ENCODE data around the gene TMEM120A.

TMEM120A gene

DNA sequence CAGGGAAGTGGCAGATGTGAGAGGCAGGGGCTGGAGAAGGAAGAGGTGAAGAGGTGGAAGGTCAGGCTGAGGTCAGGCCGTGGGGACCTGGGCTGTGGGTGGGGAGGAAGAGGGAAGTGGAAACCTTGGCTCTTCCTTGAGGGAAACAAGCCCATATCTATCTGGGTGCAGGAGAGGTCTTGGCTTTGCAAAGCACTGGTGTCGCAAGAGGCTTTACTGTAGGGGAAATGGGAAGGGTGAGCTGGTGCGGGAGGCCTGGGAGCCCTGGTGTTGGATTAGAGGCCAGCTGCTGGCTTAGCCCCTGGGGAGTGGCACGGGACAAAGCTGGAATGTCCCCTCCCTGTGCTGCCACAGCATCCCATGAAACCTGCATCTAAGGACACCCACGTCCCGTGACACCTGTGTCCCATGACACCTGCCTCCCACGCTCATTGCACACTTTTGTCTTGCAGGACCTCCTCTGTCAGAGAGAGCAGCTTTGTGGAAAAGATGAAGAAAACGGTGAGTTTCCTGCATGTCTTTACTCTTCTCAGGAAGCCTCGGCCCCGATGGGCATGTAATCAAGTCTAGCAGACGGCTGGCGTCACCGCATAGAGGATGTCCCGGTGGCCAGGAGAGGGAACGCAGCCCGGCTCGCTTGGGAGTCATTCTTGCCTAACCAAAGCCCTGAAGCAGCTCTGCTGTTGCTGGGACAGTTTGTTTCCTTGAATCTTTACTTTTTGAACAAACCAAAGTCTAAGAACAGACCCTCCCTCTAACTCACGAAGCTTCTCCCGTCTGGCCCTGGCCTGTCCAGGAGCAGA lies 22.2 kb downstream of the TMEM120A start:
- H3K27me3 ChIP-seq (ENCODE audit: control insufficient read depth, low read length) = no peaks in the 10 kb centered on the region
- TF ChIP-seq EZH2phosphoT487 (IDR thresholded peaks at IDR 0.05; ENCODE audit: borderline replicate concordance, low read length) = no peak
- TF ChIP-seq, protein P1, sequence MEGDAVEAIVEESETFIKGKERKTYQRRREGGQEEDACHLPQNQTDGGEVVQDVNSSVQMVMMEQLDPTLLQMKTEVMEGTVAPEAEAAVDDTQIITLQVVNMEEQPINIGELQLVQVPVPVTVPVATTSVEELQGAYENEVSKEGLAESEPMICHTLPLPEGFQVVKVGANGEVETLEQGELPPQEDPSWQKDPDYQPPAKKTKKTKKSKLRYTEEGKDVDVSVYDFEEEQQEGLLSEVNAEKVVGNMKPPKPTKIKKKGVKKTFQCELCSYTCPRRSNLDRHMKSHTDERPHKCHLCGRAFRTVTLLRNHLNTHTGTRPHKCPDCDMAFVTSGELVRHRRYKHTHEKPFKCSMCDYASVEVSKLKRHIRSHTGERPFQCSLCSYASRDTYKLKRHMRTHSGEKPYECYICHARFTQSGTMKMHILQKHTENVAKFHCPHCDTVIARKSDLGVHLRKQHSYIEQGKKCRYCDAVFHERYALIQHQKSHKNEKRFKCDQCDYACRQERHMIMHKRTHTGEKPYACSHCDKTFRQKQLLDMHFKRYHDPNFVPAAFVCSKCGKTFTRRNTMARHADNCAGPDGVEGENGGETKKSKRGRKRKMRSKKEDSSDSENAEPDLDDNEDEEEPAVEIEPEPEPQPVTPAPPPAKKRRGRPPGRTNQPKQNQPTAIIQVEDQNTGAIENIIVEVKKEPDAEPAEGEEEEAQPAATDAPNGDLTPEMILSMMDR (IDR thresholded peaks at IDR 0.05; ENCODE audit: low read depth, low read length, poor library complexity, severe bottlenecking) = no peak
- no peaks in the 10 kb centered on the region for H4K20me1 ChIP-seq (ENCODE audit: control insufficient read depth, insufficient read depth, low read depth, low read length)
- no peaks in the 10 kb centered on the region for H3F3A ChIP-seq (ENCODE audit: control insufficient read depth, insufficient read depth)
- no peak overlapping the region for H3K4me3 ChIP-seq (ENCODE audit: low read length)
- no peaks in the 10 kb centered on the region; the same call in 1 of the 2 replicates for H3K36me3 ChIP-seq (ENCODE audit: control insufficient read depth, low read length)
- H3K4me1 ChIP-seq (ENCODE audit: control insufficient read depth, low read length) = no peaks in the 10 kb centered on the region
- H3K4me2 ChIP-seq (ENCODE audit: low read length) = no peak overlapping the region
- no peaks in the 10 kb centered on the region for H3K9me2 ChIP-seq (replicated peaks; ENCODE audit: control insufficient read depth, low read length)
- no peak overlapping the region for H3K27ac ChIP-seq (ENCODE audit: low read depth, low read length)
- no peaks in the 10 kb centered on the region for H3K79me2 ChIP-seq (ENCODE audit: control insufficient read depth, low read length)
- H3K9me3 ChIP-seq (ENCODE audit: control insufficient read depth, insufficient read depth, low read length) = no peaks in the 10 kb centered on the region

- H3K4me3 ChIP-seq (ENCODE audit: low read length) = no peak overlapping the region
- H3K27me3 ChIP-seq (ENCODE audit: control insufficient read depth, low read length) = no peaks in the 10 kb centered on the region
- no peaks in the 10 kb centered on the region for H3F3A ChIP-seq (ENCODE audit: control insufficient read depth, insufficient read depth)
- H3K27ac ChIP-seq (ENCODE audit: low read depth, low read length) = no peak overlapping the region
- no peaks in the 10 kb centered on the region for H3K9me2 ChIP-seq (replicated peaks; ENCODE audit: control insufficient read depth, low read length)
- H3K9me3 ChIP-seq (ENCODE audit: control insufficient read depth, insufficient read depth, low read length) = no peaks in the 10 kb centered on the region
- no peaks in the 10 kb centered on the region; the same call in 1 of the 2 replicates for H3K36me3 ChIP-seq (ENCODE audit: control insufficient read depth, low read length)
- H3K79me2 ChIP-seq (ENCODE audit: control insufficient read depth, low read length) = no peaks in the 10 kb centered on the region
- no peak overlapping the region for H3K4me2 ChIP-seq (ENCODE audit: low read length)
- no peaks in the 10 kb centered on the region for H3K4me1 ChIP-seq (ENCODE audit: control insufficient read depth, low read length)
- no peaks in the 10 kb centered on the region for H4K20me1 ChIP-seq (ENCODE audit: control insufficient read depth, insufficient read depth, low read depth, low read length)
- no peak for TF ChIP-seq EZH2phosphoT487 (IDR thresholded peaks at IDR 0.05; ENCODE audit: borderline replicate concordance, low read length)
- TF ChIP-seq, protein P1 (IDR thresholded peaks at IDR 0.05; ENCODE audit: low read depth, low read length, poor library complexity, severe bottlenecking) = no peak
Measured at GRCh38 chr7:75971309-75971960, 23.0 kb downstream of the TMEM120A start.

DNA sequence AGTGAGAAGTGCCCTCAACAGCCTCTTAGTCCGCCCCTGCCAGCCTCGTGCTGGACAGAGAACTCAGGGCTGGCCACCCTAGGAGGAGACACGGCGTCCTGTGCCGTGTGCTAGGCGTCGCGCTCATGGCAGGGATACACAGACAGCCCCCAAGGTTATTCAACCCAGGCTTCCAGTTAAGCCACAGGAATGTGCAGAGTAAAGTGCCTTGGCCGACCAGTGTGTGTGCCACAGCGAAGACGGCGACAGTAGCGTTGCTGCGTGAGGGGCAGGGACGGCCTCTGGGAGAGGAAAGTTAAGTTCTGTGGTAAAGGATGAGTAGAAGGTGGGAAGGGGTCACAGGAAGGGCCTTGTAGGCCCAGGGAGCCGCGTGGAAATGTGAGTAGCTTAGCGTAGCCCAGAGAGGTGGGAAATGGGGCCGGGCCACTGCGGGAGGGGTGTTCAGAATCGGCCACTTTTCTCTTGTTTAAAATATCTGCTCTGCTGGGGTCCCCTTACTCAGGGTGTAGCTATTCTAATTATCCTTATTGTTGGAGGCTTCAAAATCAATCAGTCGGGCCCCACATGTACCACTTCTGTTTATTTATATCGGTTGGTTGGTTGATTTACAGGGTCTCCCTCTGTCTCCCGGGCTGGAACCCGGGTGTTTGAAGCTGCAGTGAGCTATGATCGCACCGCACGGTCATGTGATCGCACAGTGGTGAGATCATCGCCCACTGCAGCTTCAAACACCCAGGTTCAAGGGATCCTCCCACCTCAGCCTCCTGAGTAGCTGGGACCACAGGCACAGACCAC lies 24.5 kb downstream of the TMEM120A start:
- Histone ChIP-seq H3K9me2 (replicated peaks; ENCODE audit: control insufficient read depth, low read length) (no peaks in the 10 kb centered on the region), H3K9me3 (ENCODE audit: control insufficient read depth, insufficient read depth, low read length) (no peaks in the 10 kb centered on the region), H3K27me3 (ENCODE audit: control insufficient read depth, low read length) (no peaks in the 10 kb centered on the region), H3K4me1 (ENCODE audit: control insufficient read depth, low read length) (no peaks in the 10 kb centered on the region), H3K36me3 (ENCODE audit: control insufficient read depth, low read length) (no peaks in the 10 kb centered on the region; the same call in 1 of the 2 replicates), H3F3A (ENCODE audit: control insufficient read depth, insufficient read depth) (no peaks in the 10 kb centered on the region), H3K79me2 (ENCODE audit: control insufficient read depth, low read length) (no peaks in the 10 kb centered on the region), H4K20me1 (ENCODE audit: control insufficient read depth, insufficient read depth, low read depth, low read length) (no peaks in the 10 kb centered on the region), H3K4me3 (ENCODE audit: low read length) (no peak overlapping the region), H3K4me2 (ENCODE audit: low read length) (no peak overlapping the region), H3K27ac (ENCODE audit: low read depth, low read length) (no peak overlapping the region)
- TF ChIP-seq EZH2phosphoT487 (IDR thresholded peaks at IDR 0.05; ENCODE audit: borderline replicate concordance, low read length) = no peak
- TF ChIP-seq, protein P1 (IDR thresholded peaks at IDR 0.05; ENCODE audit: low read depth, low read length, poor library complexity, severe bottlenecking) = no peak
